KOPT-K1 (cell line): ENCODE results near the gene CDKN1A.
"Not testable (repeated sequence)": the region's sequence is repeated elsewhere in the genome, so short reads cannot be mapped to it uniquely, and the experiment has no call there.

Experiments used
- H3K27ac ChIP-seq: fragments of 200-600 bp; sonication (generic); 2 replicates; pipeline ENCODE4 v1.5.1; 2016; ENCODE audit warnings: antibody characterized with exemption, mild to moderate bottlenecking, low read depth, low read length; ENCODE audit not compliant: poor library complexity, severe bottlenecking
- H3K36me3 ChIP-seq: fragments of 200-600 bp; sonication (generic); 2 replicates; pipeline ENCODE4 v1.5.1; 2017; ENCODE audit warnings: antibody characterized with exemption, mild to moderate bottlenecking, low read length, moderate library complexity; ENCODE audit not compliant: insufficient read depth
- H3K9me3 ChIP-seq: fragments of 200-600 bp; sonication (generic); 2 replicates; pipeline ENCODE4 v1.5.1; 2017; ENCODE audit warnings: antibody characterized with exemption, low read length, mild to moderate bottlenecking; ENCODE audit not compliant: insufficient read depth, poor library complexity, severe bottlenecking

CDKN1A gene

GRCh38 chr6:36695414-36695813 is 16.9 kb downstream of the CDKN1A start:
- Histone ChIP-seq H3K27ac (no peak overlapping the region), H3K9me3 (no peaks in the 10 kb centered on the region), H3K36me3 (no peaks in the 10 kb centered on the region)

- Histone ChIP-seq H3K27ac (peak within 1 kb of the TSS; percentile 31), H3K9me3 (no peaks in the 10 kb centered on the region), H3K36me3 (no peaks in the 10 kb centered on the region)
Measured at GRCh38 chr6:36697481-36697903, 19.0 kb downstream of the CDKN1A start, which contains the start of gene RAB44. Gene RAB44 (plus strand): TSS chr6:36697826. CDS start chr6:36704236, 6,410 bp downstream.

GRCh38 chr6:36698196-36698595 is 19.7 kb downstream of the CDKN1A start:
- Histone ChIP-seq H3K9me3 (no peaks in the 10 kb centered on the region), H3K36me3 (no peaks in the 10 kb centered on the region), H3K27ac (peak overlapping the region; percentile 31)

- H3K36me3 ChIP-seq = no peaks in the 10 kb centered on the region
- no peaks in the 10 kb centered on the region for H3K9me3 ChIP-seq
- no peak overlapping the region for H3K27ac ChIP-seq
Measured at GRCh38 chr6:36698871-36699271, 20.4 kb downstream of the CDKN1A start.

- Histone ChIP-seq H3K36me3 (no peaks in the 10 kb centered on the region), H3K9me3 (no peaks in the 10 kb centered on the region), H3K27ac (no peak overlapping the region)
Measured at GRCh38 chr6:36699348-36699747, 20.8 kb downstream of the CDKN1A start.

- Histone ChIP-seq H3K9me3 (no peaks in the 10 kb centered on the region), H3K36me3 (no peaks in the 10 kb centered on the region), H3K27ac (no peak overlapping the region)
Measured at GRCh38 chr6:36700071-36700812, 21.7 kb downstream of the CDKN1A start.

- Histone ChIP-seq H3K36me3 (no peaks in the 10 kb centered on the region), H3K27ac (no peak overlapping the region)
Measured at GRCh38 chr6:36700831-36701230, 22.3 kb downstream of the CDKN1A start.

GRCh38 chr6:36701401-36701991 is 23.0 kb downstream of the CDKN1A start:
- H3K27ac ChIP-seq = no peak overlapping the region
- no peaks in the 10 kb centered on the region for H3K36me3 ChIP-seq
- H3K9me3 ChIP-seq = no peaks in the 10 kb centered on the region

More at GRCh38 chr6:36700831-36701230, 22.3 kb downstream of the CDKN1A start:
- H3K9me3 ChIP-seq = no peaks in the 10 kb centered on the region

GRCh38 chr6:36702656-36703055 is 24.1 kb downstream of the CDKN1A start:
- no peaks in the 10 kb centered on the region for H3K36me3 ChIP-seq
- H3K27ac ChIP-seq = no peak overlapping the region
- H3K9me3 ChIP-seq = no peaks in the 10 kb centered on the region

- Histone ChIP-seq H3K9me3 (no peaks in the 10 kb centered on the region), H3K36me3 (no peaks in the 10 kb centered on the region), H3K27ac (no peak overlapping the region)
Measured at GRCh38 chr6:36703081-36703606, 24.6 kb downstream of the CDKN1A start.

GRCh38 chr6:36703982-36704381 is 25.5 kb downstream of the CDKN1A start:
- Histone ChIP-seq H3K9me3 (no peaks in the 10 kb centered on the region), H3K36me3 (no peaks in the 10 kb centered on the region), H3K27ac (no peak overlapping the region)

GRCh38 chr6:36704961-36705577 is 26.6 kb downstream of the CDKN1A start:
- H3K36me3 ChIP-seq, H3K27ac ChIP-seq, H3K9me3 ChIP-seq: not testable (repeated sequence)

GRCh38 chr6:36706339-36706738 is 27.8 kb downstream of the CDKN1A start:
- no peaks in the 10 kb centered on the region for H3K36me3 ChIP-seq

GRCh38 chr6:36712816-36713215 is 34.3 kb downstream of the CDKN1A start:
- Histone ChIP-seq H3K36me3 (no peaks in the 10 kb centered on the region), H3K27ac (no peak overlapping the region), H3K9me3 (no peaks in the 10 kb centered on the region)

More at GRCh38 chr6:36706339-36706738, 27.8 kb downstream of the CDKN1A start:
- Histone ChIP-seq H3K27ac (no peak overlapping the region), H3K9me3 (no peaks in the 10 kb centered on the region)

- no peaks in the 10 kb centered on the region for H3K36me3 ChIP-seq
Measured at GRCh38 chr6:36713846-36714245, 35.3 kb downstream of the CDKN1A start.

More at GRCh38 chr6:36713846-36714245, 35.3 kb downstream of the CDKN1A start:
- no peak overlapping the region for H3K27ac ChIP-seq
- no peaks in the 10 kb centered on the region for H3K9me3 ChIP-seq
